22Rv1 (cell line): ENCODE data around the gene BHLHE40.

Experiments
- ZFX ChIP-seq: fragments of 450-650 bp; IDR thresholded peaks from 2 replicates; pipeline ENCODE4 v1.6.1; 2017; ENCODE audit warnings: antibody characterized with exemption, borderline replicate concordance
- TF ChIP-seq, protein P1 (sequence below): fragments of 450-650 bp; IDR thresholded peaks from 2 replicates; pipeline ENCODE4 v1.5.1; 2017; ENCODE audit warnings: mild to moderate bottlenecking

DNA sequence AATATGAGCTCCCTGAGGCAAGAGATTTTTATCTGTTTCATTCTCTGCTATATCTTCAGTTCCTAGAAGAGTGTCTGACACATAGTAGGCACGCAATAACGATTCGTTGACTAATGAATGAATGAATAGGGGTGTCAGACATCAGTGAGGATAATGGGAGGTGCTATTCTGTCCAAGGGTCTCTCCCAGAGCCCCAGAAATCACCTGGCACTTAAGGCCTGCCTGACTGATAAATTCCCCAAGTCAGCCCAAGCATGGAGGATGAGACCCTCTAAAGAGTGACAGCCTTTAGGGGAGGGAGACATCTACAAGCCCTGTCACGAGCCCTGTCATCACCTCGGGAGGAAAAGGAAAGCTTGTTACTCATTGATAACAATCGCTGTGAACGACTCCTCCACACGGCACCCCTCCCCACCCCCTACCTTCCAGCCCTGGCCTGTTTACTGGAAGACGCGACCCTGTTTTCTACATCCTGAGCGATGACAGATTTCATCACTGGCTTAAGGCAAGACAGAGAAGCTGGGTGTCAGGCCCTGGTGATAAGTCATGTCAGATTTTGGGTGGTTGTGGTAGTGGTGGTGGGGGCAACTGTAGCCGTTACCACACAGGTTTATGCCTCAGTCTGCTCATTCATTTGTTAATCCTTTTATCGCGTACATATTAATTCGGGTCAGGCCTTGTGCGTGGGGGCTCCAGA, 23.1 kb downstream of the BHLHE40 start:
- TF ChIP-seq, protein P1, sequence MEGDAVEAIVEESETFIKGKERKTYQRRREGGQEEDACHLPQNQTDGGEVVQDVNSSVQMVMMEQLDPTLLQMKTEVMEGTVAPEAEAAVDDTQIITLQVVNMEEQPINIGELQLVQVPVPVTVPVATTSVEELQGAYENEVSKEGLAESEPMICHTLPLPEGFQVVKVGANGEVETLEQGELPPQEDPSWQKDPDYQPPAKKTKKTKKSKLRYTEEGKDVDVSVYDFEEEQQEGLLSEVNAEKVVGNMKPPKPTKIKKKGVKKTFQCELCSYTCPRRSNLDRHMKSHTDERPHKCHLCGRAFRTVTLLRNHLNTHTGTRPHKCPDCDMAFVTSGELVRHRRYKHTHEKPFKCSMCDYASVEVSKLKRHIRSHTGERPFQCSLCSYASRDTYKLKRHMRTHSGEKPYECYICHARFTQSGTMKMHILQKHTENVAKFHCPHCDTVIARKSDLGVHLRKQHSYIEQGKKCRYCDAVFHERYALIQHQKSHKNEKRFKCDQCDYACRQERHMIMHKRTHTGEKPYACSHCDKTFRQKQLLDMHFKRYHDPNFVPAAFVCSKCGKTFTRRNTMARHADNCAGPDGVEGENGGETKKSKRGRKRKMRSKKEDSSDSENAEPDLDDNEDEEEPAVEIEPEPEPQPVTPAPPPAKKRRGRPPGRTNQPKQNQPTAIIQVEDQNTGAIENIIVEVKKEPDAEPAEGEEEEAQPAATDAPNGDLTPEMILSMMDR, result no peak
- no peak for TF ChIP-seq ZFX
